ENCODE results near the gene ADSL. TPM values are rescaled to one million over a fixed set of nuclear protein-coding genes. Genes with fewer than 3 reads are reported as not detected.

Gene ADSL
- total and polyA plus RNA-seq, 4 donors, result 19.4 to 54.5 (median 39.8) TPM

DNA sequence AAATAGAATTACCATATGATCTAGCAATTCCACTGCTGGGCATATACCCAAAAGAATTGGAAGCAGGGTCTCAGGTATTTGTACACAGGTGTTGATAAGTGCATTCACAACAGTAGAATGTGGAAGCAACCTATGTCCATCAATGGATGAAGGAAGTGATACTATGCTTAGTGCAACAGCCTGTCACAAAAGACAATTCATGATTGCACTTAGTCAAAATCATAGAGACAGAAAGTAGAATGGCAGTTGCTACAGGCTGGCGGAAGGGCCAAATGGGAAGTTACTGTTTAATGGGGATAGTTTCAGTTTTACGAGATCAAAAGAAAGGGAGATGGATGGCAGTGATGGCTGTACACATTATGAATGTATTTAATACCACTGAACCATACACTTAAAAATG is 66.1 kb downstream of the ADSL start:
- no peak overlapping the region for H3K27ac ChIP-seq (ENCODE audit: low read depth in 1 of 2, low read length in 2 of 2)
- TF ChIP-seq HNF4G (IDR thresholded peaks at IDR 0.05) (no peak), YY1 (IDR thresholded peaks at IDR 0.05) (no peak), NR2F2 (IDR thresholded peaks at IDR 0.05) (no peak), EGR1 (IDR thresholded peaks at IDR 0.05; ENCODE audit: low read depth in 2 of 2) (no peak), HNF4A (conservative IDR thresholded peaks at IDR 0.05) (no peak), GABPA (IDR thresholded peaks at IDR 0.05 in 1 of 2, conservative IDR thresholded peaks at IDR 0.05 in 1 of 2) (no peak), MAX (IDR thresholded peaks at IDR 0.05) (no peak), FOXA1 (IDR thresholded peaks at IDR 0.05) (no peak)
- TF ChIP-seq, protein P1, sequence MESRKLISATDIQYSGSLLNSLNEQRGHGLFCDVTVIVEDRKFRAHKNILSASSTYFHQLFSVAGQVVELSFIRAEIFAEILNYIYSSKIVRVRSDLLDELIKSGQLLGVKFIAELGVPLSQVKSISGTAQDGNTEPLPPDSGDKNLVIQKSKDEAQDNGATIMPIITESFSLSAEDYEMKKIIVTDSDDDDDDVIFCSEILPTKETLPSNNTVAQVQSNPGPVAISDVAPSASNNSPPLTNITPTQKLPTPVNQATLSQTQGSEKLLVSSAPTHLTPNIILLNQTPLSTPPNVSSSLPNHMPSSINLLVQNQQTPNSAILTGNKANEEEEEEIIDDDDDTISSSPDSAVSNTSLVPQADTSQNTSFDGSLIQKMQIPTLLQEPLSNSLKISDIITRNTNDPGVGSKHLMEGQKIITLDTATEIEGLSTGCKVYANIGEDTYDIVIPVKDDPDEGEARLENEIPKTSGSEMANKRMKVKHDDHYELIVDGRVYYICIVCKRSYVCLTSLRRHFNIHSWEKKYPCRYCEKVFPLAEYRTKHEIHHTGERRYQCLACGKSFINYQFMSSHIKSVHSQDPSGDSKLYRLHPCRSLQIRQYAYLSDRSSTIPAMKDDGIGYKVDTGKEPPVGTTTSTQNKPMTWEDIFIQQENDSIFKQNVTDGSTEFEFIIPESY (IDR thresholded peaks at IDR 0.05), result no peak
- TF ChIP-seq, protein P2, sequence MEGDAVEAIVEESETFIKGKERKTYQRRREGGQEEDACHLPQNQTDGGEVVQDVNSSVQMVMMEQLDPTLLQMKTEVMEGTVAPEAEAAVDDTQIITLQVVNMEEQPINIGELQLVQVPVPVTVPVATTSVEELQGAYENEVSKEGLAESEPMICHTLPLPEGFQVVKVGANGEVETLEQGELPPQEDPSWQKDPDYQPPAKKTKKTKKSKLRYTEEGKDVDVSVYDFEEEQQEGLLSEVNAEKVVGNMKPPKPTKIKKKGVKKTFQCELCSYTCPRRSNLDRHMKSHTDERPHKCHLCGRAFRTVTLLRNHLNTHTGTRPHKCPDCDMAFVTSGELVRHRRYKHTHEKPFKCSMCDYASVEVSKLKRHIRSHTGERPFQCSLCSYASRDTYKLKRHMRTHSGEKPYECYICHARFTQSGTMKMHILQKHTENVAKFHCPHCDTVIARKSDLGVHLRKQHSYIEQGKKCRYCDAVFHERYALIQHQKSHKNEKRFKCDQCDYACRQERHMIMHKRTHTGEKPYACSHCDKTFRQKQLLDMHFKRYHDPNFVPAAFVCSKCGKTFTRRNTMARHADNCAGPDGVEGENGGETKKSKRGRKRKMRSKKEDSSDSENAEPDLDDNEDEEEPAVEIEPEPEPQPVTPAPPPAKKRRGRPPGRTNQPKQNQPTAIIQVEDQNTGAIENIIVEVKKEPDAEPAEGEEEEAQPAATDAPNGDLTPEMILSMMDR (IDR thresholded peaks at IDR 0.05; ENCODE audit: low read depth, low read length, missing input control), result no peak

GRCh38 chr22:40413873-40414272 is 67.6 kb downstream of the ADSL start:
- peaks cover 1 to 28% (median 16%) of the 10 kb centered on the region in 4 donors for H3K36me3 ChIP-seq (ENCODE audit: control insufficient read depth in 4 of 4, insufficient read depth in 3 of 4, low read depth in 1 of 4, low read length in 3 of 4)
- no peak overlapping the region for H3K9ac ChIP-seq (ENCODE audit: low read depth in 1 of 2, low read length in 2 of 2)
- H3K9me3 ChIP-seq (ENCODE audit: control insufficient read depth in 4 of 4, low read length in 3 of 4), result no peaks in the 10 kb centered on the region
- DNase-seq (ENCODE audit: low spot score), result no peak
- no peaks in the 10 kb centered on the region for H3K27me3 ChIP-seq (ENCODE audit: control insufficient read depth in 4 of 4, insufficient read depth in 4 of 4, low read length in 3 of 4)
- H3K4me1 ChIP-seq (ENCODE audit: control insufficient read depth in 4 of 4, insufficient read depth in 4 of 4, low read length in 3 of 4), result peaks cover 0 to 23% (median 17%) of the 10 kb centered on the region in 4 donors
- H3K27ac ChIP-seq (ENCODE audit: low read depth in 1 of 2, low read length in 2 of 2), result no peak overlapping the region
- WGBS, result 93% methylated on average over 13 of the region's 13 CpGs
- no peak overlapping the region for H3K4me3 ChIP-seq (ENCODE audit: low read depth in 1 of 3, low read length in 3 of 3)
- no peak for TF ChIP-seq YY1 (IDR thresholded peaks at IDR 0.05)
- no peak for TF ChIP-seq HNF4A (conservative IDR thresholded peaks at IDR 0.05)
- TF ChIP-seq, protein P3, sequence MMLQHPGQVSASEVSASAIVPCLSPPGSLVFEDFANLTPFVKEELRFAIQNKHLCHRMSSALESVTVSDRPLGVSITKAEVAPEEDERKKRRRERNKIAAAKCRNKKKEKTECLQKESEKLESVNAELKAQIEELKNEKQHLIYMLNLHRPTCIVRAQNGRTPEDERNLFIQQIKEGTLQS (IDR thresholded peaks at IDR 0.05), result no peak

More for the DNA sequence above, 66.1 kb downstream of the ADSL start:
- H3K4me1 ChIP-seq (ENCODE audit: control insufficient read depth in 4 of 4, insufficient read depth in 4 of 4, low read length in 3 of 4), result peaks cover 0 to 23% (median 17%) of the 10 kb centered on the region in 4 donors
- H3K27me3 ChIP-seq (ENCODE audit: control insufficient read depth in 4 of 4, insufficient read depth in 4 of 4, low read length in 3 of 4), result no peaks in the 10 kb centered on the region
- no peak overlapping the region for H3K4me3 ChIP-seq (ENCODE audit: low read depth in 1 of 3, low read length in 3 of 3)
- no peak for DNase-seq (ENCODE audit: low spot score)
- no peaks in the 10 kb centered on the region for H3K9me3 ChIP-seq (ENCODE audit: control insufficient read depth in 4 of 4, low read length in 3 of 4)
- 83% methylated on average over 2 of the region's 2 CpGs for WGBS
- H3K9ac ChIP-seq (ENCODE audit: low read depth in 1 of 2, low read length in 2 of 2), result no peak overlapping the region
- peaks cover 7 to 35% (median 15%) of the 10 kb centered on the region in 4 donors for H3K36me3 ChIP-seq (ENCODE audit: control insufficient read depth in 4 of 4, insufficient read depth in 3 of 4, low read depth in 1 of 4, low read length in 3 of 4)

DNA sequence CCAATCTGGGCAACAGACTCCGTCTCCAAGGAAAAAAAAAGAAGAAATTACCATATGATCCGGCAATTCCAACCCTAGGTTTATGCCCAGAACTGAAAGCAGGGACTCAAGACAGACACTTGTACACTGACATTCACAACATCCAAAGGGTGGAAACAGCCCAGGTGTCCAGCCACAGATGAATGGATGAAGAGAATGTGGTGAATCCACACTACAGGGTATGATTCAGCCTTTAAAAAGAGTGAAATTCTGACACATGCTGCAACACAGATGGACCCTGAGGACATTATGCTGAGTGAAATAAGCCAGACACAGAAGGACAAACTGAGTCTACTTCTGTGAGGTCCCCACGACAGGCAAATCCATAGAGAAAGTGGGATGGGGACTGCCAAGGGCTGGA is 68.0 kb downstream of the ADSL start:
- peaks cover 0 to 23% (median 17%) of the 10 kb centered on the region in 4 donors for H3K4me1 ChIP-seq (ENCODE audit: control insufficient read depth in 4 of 4, insufficient read depth in 4 of 4, low read length in 3 of 4)
- H3K36me3 ChIP-seq (ENCODE audit: control insufficient read depth in 4 of 4, insufficient read depth in 3 of 4, low read depth in 1 of 4, low read length in 3 of 4), result peaks cover 0 to 28% (median 15%) of the 10 kb centered on the region in 4 donors
- no peak overlapping the region for H3K27ac ChIP-seq (ENCODE audit: low read depth in 1 of 2, low read length in 2 of 2)
- no peak for TF ChIP-seq MAX (IDR thresholded peaks at IDR 0.05)
- TF ChIP-seq HNF4G (IDR thresholded peaks at IDR 0.05), result no peak
- TF ChIP-seq FOXA1 (IDR thresholded peaks at IDR 0.05), result no peak
- TF ChIP-seq, protein P4, sequence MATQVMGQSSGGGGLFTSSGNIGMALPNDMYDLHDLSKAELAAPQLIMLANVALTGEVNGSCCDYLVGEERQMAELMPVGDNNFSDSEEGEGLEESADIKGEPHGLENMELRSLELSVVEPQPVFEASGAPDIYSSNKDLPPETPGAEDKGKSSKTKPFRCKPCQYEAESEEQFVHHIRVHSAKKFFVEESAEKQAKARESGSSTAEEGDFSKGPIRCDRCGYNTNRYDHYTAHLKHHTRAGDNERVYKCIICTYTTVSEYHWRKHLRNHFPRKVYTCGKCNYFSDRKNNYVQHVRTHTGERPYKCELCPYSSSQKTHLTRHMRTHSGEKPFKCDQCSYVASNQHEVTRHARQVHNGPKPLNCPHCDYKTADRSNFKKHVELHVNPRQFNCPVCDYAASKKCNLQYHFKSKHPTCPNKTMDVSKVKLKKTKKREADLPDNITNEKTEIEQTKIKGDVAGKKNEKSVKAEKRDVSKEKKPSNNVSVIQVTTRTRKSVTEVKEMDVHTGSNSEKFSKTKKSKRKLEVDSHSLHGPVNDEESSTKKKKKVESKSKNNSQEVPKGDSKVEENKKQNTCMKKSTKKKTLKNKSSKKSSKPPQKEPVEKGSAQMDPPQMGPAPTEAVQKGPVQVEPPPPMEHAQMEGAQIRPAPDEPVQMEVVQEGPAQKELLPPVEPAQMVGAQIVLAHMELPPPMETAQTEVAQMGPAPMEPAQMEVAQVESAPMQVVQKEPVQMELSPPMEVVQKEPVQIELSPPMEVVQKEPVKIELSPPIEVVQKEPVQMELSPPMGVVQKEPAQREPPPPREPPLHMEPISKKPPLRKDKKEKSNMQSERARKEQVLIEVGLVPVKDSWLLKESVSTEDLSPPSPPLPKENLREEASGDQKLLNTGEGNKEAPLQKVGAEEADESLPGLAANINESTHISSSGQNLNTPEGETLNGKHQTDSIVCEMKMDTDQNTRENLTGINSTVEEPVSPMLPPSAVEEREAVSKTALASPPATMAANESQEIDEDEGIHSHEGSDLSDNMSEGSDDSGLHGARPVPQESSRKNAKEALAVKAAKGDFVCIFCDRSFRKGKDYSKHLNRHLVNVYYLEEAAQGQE (IDR thresholded peaks at IDR 0.05), result no peak
- no peak for TF ChIP-seq SP1 (IDR thresholded peaks at IDR 0.05)
- no peak for TF ChIP-seq GABPA (IDR thresholded peaks at IDR 0.05 in 1 of 2, conservative IDR thresholded peaks at IDR 0.05 in 1 of 2)
- no peak for TF ChIP-seq YY1 (IDR thresholded peaks at IDR 0.05)
- TF ChIP-seq JUND (IDR thresholded peaks at IDR 0.05), result no peak
- no peak for TF ChIP-seq RXRA (IDR thresholded peaks at IDR 0.05)
- no peak for TF ChIP-seq EGR1 (IDR thresholded peaks at IDR 0.05; ENCODE audit: low read depth in 2 of 2)
- TF ChIP-seq TAF1 (conservative IDR thresholded peaks at IDR 0.05), result no peak
- TF ChIP-seq, protein P3 (IDR thresholded peaks at IDR 0.05), result no peak
- TF ChIP-seq RAD21 (IDR thresholded peaks at IDR 0.05), result no peak
- no peak for DNase-seq (ENCODE audit: low spot score)
- H3K4me3 ChIP-seq (ENCODE audit: low read depth in 1 of 3, low read length in 3 of 3), result no peak overlapping the region
- H3K27me3 ChIP-seq (ENCODE audit: control insufficient read depth in 4 of 4, insufficient read depth in 4 of 4, low read length in 3 of 4), result no peaks in the 10 kb centered on the region
- WGBS, result 87% methylated on average over 3 of the region's 3 CpGs
- H3K9ac ChIP-seq (ENCODE audit: low read depth in 1 of 2, low read length in 2 of 2), result no peak overlapping the region
- H3K9me3 ChIP-seq (ENCODE audit: control insufficient read depth in 4 of 4, low read length in 3 of 4), result no peaks in the 10 kb centered on the region

Measured in liver (tissue), 9 donors.